22Rv1 (cell line): ENCODE data around the gene SLX1A.

Source experiments
- H3K27ac ChIP-seq: fragments of 450-650 bp; 2 replicates; pipeline ENCODE4 v1.5.1; 2017
- ZFX ChIP-seq: fragments of 450-650 bp; IDR thresholded peaks from 2 replicates; pipeline ENCODE4 v1.6.1; 2017; ENCODE audit warnings: antibody characterized with exemption, borderline replicate concordance
- TF ChIP-seq, protein P1 (sequence below): fragments of 450-650 bp; IDR thresholded peaks from 2 replicates; pipeline ENCODE4 v1.5.1; 2017; ENCODE audit warnings: mild to moderate bottlenecking

SLX1A gene

DNA sequence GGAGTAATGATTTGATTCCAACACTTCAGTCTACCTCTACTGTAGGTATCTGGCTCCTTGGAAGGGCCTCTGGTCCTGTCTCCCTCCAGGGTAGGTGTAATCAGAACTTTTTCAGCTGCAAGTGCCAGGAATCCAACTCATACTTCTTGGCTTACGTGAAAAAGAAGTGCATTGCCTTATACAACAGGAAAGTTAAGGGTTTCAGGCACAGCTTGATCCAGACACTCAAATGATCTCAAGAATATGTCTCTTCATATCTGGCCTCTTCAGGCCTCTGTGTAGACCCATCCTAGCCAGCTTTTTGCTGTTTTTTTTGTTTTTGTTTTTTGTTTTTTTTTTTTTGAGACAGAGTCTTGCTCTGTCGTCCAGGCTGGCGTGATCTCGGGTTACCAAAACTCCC is 14.5 kb upstream of the SLX1A start:
- no peak overlapping the region for H3K27ac ChIP-seq
- no peak for TF ChIP-seq ZFX
- TF ChIP-seq, protein P1, sequence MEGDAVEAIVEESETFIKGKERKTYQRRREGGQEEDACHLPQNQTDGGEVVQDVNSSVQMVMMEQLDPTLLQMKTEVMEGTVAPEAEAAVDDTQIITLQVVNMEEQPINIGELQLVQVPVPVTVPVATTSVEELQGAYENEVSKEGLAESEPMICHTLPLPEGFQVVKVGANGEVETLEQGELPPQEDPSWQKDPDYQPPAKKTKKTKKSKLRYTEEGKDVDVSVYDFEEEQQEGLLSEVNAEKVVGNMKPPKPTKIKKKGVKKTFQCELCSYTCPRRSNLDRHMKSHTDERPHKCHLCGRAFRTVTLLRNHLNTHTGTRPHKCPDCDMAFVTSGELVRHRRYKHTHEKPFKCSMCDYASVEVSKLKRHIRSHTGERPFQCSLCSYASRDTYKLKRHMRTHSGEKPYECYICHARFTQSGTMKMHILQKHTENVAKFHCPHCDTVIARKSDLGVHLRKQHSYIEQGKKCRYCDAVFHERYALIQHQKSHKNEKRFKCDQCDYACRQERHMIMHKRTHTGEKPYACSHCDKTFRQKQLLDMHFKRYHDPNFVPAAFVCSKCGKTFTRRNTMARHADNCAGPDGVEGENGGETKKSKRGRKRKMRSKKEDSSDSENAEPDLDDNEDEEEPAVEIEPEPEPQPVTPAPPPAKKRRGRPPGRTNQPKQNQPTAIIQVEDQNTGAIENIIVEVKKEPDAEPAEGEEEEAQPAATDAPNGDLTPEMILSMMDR, result no peak

DNA sequence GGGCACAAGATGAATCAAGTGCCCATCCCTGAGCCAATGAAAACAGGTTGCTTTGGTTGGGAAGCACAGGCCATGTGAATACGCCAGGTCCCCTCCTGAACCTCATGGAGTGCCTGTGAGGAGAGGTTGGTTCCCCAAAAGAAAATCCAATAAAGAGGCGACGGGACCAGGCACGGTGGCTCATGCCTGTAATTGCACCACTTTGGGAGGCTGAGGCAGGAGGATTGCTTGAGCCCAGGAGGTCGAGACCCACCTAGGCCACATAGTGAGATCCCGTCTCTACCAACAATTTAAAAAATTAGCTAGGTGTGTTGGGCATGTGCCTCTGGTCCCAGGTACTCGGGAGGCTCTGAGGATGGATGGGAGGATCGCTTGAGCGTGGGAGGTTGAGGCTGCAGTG is 13.7 kb upstream of the SLX1A start:
- no peak for TF ChIP-seq ZFX
- TF ChIP-seq, protein P1, result no peak

DNA sequence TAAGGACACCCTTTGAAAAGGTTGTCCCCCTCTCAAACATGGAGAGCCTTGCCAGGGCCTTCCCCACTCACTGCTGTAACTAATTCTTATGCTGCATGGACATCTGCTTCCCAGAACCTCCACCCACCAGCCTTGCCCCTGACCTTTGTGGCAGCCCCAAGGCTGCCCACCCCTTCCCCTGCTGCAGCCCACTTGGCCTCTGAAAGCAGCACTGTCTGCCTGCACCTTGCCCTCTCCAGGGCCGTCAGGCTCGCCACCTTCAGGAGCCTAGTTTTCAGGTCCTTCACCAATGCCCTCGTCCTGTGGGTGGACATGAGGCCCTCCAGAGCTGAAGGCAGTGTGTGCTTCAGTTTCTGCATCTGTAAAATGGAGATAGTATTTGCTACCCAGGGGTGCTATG is 12.9 kb upstream of the SLX1A start:
- TF ChIP-seq ZFX, result no peak
- TF ChIP-seq, protein P1, result no peak
- H3K27ac ChIP-seq, result no peak overlapping the region

More for the DNA sequence above, 13.7 kb upstream of the SLX1A start:
- no peak overlapping the region for H3K27ac ChIP-seq

DNA sequence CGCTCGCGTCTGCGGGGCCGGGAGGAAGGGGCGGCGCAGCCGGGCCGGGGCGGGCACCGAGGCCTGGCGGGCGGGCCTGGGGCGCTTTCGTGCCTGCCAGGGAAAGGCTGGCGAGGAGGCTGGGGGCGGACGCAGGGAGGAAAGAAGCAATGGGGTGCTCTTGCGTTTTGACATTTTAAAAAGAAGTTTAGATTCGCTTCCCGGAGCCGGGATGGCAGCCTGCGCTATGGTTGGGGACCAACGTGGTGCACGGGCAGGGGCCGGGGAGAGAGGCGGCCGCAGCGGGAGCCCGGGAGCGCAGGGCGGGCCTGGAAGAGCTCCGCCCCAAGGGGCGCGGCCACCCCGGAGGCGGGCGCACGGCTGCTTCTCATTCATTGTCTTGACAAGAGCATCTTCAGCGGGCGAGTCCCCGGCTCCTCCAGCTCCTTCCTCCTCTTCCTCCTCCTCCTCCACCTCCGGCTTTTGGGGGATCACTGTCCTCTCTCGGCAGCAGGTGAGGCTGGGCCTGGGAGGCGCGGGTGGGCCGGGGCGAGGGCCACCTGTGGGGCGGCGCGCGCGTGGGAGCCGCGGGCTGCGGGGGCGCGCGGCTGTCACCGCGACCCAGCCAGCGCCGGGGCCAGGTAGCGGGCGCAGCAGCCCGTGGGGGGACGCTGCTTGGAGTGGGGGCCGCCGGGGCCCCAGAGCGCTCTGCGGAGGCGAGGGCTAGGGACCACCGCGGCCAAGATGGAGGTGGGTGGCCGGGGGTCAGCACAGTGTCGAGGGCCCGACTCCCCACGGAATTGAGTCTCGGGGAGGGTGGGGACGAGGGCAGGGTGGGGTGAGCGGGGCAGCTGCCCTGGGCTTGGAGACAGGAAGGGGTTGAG is 10.2 kb upstream of the SLX1A start, which contains the start of gene CORO1A:
Gene CORO1A (plus strand): TSS at position 370 of the 863 bp plus-strand sequence. CDS start 1,608 bp downstream, outside the sequence.
- H3K27ac ChIP-seq, result peak within 1 kb of the TSS; percentile 54
- TF ChIP-seq ZFX, result no peak
- TF ChIP-seq, protein P1, result no peak

DNA sequence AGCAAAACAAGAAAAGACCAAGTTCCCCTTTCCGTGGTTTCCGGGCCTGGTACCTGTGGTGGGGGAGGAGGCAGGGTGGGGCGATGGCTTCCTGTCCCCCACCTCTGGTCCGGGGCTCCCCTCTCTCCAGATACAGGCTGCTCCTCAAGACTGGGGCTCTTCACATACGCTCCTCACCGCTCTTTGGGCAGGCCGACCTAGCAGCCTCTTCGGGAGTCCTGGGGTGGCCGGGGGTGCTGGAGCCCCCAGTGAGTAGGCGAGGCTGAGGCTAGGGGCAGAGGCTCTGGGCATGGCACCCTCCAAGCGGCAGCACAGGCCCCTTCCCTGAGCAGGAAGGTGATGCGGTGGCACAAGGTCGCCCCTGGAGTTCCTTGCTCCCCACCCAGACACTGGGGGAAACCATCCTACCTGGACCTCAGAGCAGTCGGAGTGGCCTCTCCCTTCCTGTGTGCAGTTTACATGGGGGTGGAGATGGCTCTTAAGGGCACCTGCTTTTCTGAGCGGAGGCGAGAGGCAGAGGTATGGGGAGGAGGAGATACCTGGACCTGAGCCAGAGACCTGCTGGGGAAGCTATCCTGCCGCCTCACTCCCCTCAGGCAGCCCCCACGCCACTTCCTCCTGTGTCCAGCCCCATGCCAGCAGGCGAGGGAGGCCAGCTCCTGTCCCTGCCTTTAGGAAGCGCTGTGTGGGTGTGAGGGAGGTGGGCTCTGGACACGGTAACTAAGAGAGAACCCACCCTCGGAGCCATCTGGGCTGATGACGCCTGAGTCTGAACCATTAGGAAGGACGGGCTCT is 9.4 kb upstream of the SLX1A start:
- TF ChIP-seq, protein P1, result no peak
- TF ChIP-seq ZFX, result no peak
- no peak overlapping the region for H3K27ac ChIP-seq

DNA sequence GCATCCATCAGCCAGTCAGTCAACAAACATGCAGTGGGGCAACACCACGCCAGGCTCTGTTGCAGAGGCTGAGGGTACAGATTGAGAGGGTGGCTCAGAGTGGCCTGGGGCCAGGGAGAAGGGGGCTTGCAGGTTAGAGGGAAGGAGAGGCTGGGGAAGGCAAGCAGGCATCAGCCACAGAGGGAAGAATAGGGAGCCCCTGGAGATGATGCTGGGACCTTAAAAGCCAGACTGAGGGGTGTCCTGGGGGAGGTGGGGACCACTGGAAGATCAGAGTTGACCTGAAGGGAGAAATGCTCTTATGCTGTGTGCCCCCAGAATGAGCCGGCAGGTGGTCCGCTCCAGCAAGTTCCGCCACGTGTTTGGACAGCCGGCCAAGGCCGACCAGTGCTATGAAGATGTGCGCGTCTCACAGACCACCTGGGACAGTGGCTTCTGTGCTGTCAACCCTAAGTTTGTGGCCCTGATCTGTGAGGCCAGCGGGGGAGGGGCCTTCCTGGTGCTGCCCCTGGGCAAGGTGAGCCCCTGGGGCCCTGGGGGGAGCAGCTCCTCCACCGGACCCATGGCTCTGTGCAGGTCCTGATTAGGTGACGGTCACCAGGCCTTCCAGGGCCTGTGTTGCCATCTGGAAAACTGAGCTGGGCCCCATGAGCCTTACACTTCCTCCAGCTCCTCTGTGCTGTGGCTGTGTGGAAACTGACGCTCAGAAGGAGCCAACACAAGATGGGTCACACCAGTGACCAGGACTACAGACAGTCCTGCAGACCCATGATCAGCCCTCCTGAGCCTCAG is 8.6 kb upstream of the SLX1A start:
- H3K27ac ChIP-seq, result no peak overlapping the region

More for the DNA sequence above, 8.6 kb upstream of the SLX1A start:
- TF ChIP-seq ZFX, result no peak
- TF ChIP-seq, protein P1, result no peak
